Neutrophil (primary cell): ENCODE measurements around the gene ADAMTS20.

Source experiments
- H3K27ac ChIP-seq: fragments of 200-600 bp; sonication (generic); 2 replicates; pipeline ENCODE4 v1.5.1; 2016; ENCODE audit warnings: mild to moderate bottlenecking, moderate library complexity
- H3K27me3 ChIP-seq: fragments of 200-600 bp; sonication (generic); 2 replicates; pipeline ENCODE4 v1.6.0; 2016; ENCODE audit warnings: mild to moderate bottlenecking
- H3K36me3 ChIP-seq: fragments of 200-600 bp; sonication (generic); 2 replicates; pipeline ENCODE4 v1.5.1; 2017
- H3K4me1 ChIP-seq, 2 experiments: fragments of 200-600 bp in 1 of 2; sonication (generic) in 1 of 2; 1 replicate in 1 of 2; 2 replicates in 1 of 2; pipeline versions ENCODE4 v1.5.1 to v1.6.1; 2013 to 2016; ENCODE audit warnings: low read depth in 1 of 2, low read length in 1 of 2, mild to moderate bottlenecking in 1 of 2, moderate library complexity in 1 of 2; ENCODE audit not compliant: control insufficient read depth in 1 of 2, insufficient read depth in 1 of 2
- H3K4me3 ChIP-seq, 2 experiments: fragments of 200-600 bp in 1 of 2; sonication (generic) in 1 of 2; 1 replicate in 1 of 2; 2 replicates in 1 of 2; pipeline ENCODE4 v1.5.1; 2013 to 2016; ENCODE audit warnings: low read depth in 1 of 2, low read length in 1 of 2, mild to moderate bottlenecking in 1 of 2, moderate library complexity in 1 of 2
- H3K9me3 ChIP-seq: fragments of 200-600 bp; sonication (generic); 2 replicates; pipeline ENCODE4 v1.5.1; 2016
- TF ChIP-seq, protein P1 (sequence below): fragments of 200-600 bp; sonication (generic); IDR thresholded peaks from 2 replicates; pipeline ENCODE4 v1.5.1; 2016; ENCODE audit warnings: antibody characterized with exemption

ADAMTS20 gene

DNA sequence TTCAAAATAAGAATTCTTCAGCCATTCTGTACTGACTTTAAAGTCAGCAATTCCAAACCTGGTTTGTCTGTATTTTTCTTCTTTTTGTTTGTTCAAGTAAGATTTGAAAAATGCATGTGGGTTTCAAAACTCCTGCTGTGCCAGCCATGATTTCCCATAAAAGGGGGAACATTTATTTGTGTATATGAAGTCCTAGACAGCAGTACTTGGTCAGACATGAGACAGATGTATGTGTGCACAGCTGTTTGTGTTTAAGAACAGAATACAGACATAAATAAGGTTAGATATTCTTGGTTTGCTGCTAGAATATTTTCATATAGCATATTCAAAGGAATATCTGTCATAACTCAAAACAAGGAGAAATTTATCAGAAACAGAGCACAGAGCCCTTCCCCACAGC lies 236.0 kb downstream of the ADAMTS20 start:
- no peaks in the 10 kb centered on the region for H3K9me3 ChIP-seq
- no peak overlapping the region for H3K4me3 ChIP-seq
- TF ChIP-seq, protein P1, sequence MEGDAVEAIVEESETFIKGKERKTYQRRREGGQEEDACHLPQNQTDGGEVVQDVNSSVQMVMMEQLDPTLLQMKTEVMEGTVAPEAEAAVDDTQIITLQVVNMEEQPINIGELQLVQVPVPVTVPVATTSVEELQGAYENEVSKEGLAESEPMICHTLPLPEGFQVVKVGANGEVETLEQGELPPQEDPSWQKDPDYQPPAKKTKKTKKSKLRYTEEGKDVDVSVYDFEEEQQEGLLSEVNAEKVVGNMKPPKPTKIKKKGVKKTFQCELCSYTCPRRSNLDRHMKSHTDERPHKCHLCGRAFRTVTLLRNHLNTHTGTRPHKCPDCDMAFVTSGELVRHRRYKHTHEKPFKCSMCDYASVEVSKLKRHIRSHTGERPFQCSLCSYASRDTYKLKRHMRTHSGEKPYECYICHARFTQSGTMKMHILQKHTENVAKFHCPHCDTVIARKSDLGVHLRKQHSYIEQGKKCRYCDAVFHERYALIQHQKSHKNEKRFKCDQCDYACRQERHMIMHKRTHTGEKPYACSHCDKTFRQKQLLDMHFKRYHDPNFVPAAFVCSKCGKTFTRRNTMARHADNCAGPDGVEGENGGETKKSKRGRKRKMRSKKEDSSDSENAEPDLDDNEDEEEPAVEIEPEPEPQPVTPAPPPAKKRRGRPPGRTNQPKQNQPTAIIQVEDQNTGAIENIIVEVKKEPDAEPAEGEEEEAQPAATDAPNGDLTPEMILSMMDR = no peak
- no peaks in the 10 kb centered on the region for H3K27me3 ChIP-seq
- H3K27ac ChIP-seq = peak overlapping the region; percentile 54
- peaks cover 45 to 55% of the 10 kb centered on the region in 2 experiments for H3K4me1 ChIP-seq
- no peaks in the 10 kb centered on the region for H3K36me3 ChIP-seq

GRCh38 chr12:43312991-43313505 lies 239.0 kb downstream of the ADAMTS20 start:
- no peaks in the 10 kb centered on the region for H3K27me3 ChIP-seq
- peaks cover 58 to 61% of the 10 kb centered on the region in 2 experiments for H3K4me1 ChIP-seq
- no peaks in the 10 kb centered on the region for H3K9me3 ChIP-seq
- TF ChIP-seq, protein P1 = no peak
- H3K27ac ChIP-seq = peak overlapping the region; percentile 79
- peak overlapping the region in 1 of 2 experiments; percentile 8 for H3K4me3 ChIP-seq
- no peaks in the 10 kb centered on the region for H3K36me3 ChIP-seq

DNA sequence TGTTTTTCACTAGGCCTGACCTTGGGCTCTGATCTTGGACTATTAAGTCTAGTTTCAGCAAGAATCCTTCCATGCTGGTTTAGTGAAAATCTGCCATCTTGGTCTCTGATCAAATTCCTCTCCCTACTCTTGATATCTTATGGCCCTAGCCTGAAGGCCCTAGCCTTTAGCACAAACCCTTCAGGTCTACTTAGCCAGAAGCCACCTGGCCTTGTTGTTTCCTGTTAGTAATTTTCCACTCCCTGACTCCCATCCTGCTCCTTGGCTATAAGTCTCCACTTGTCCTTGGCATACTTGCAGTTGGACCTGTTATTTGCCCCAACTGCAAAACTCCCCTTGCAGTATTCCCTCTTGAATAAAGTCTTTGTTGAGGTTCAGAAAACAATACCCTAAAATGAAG lies 241.4 kb downstream of the ADAMTS20 start:
- TF ChIP-seq, protein P1 = no peak
- H3K4me3 ChIP-seq = no peak overlapping the region
- no peaks in the 10 kb centered on the region for H3K27me3 ChIP-seq
- no peaks in the 10 kb centered on the region for H3K36me3 ChIP-seq
- H3K9me3 ChIP-seq = no peaks in the 10 kb centered on the region
- H3K4me1 ChIP-seq = peaks cover 62 to 68% of the 10 kb centered on the region in 2 experiments
- H3K27ac ChIP-seq = peak overlapping the region; percentile 67

DNA sequence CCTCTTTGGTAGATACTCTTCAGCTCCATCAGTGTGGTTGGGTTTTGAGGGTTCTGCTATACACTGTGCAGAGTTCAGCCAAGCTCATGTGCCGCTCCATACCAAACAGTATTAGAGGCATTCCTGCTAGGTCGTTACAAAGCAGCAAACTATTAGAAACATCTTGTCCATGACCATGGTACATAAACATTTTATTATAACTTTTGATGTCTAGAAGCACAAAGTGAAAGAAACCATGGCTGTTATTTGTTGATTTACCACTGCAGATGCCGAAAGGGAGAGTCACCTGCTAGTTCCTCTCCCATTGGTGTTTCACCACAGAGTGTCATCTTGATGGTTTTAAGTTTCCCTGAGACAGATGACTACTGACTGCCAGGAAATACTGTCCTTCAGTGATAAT lies 242.0 kb downstream of the ADAMTS20 start:
- Histone ChIP-seq H3K4me1 (peaks cover 63 to 68% of the 10 kb centered on the region in 2 experiments), H3K9me3 (no peaks in the 10 kb centered on the region), H3K27me3 (no peaks in the 10 kb centered on the region), H3K36me3 (no peaks in the 10 kb centered on the region), H3K4me3 (no peak overlapping the region), H3K27ac (peak overlapping the region; percentile 67)
- TF ChIP-seq, protein P1 = no peak

- no peaks in the 10 kb centered on the region for H3K27me3 ChIP-seq
- H3K27ac ChIP-seq = no peak overlapping the region
- H3K4me1 ChIP-seq = peaks cover 68 to 71% of the 10 kb centered on the region in 2 experiments
- TF ChIP-seq, protein P1 = no peak
- no peaks in the 10 kb centered on the region for H3K36me3 ChIP-seq
- H3K9me3 ChIP-seq = no peaks in the 10 kb centered on the region
- H3K4me3 ChIP-seq = no peak overlapping the region
Measured at GRCh38 chr12:43308776-43309175, 243.2 kb downstream of the ADAMTS20 start.
